ENCODE measurements around the gene PTPN13.

Gene PTPN13

DNA sequence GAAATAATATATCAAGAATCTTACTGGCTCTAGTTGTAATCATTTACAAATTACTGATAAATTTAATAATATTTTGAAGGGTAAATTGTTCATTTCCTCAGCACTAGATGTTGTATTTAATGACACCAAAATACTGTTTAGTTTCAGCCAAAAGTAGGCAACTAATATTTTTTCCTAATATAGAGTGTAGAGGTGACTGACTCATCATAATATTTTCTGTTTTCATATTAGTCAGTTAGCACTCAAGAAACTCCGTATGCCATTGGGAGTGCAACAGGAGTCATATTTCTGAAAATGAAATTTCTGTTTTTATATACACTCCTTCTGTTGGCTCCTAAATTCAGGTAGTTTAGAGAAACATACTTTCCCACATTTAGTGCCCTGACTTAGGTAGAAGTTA, 36.6 kb upstream of the PTPN13 start:
- no peaks in the 10 kb centered on the region for H4K20me1 ChIP-seq (ENCODE audit: insufficient read depth, low read length)
- H3K9me3 ChIP-seq (ENCODE audit: insufficient read depth, low read length, severe bottlenecking) = no peaks in the 10 kb centered on the region
- no peak overlapping the region for H3K4me3 ChIP-seq (ENCODE audit: low read depth in 1 of 2, low read length in 2 of 2)
- no peak overlapping the region for H3K9ac ChIP-seq (ENCODE audit: low read depth, low read length)
- no peaks in the 10 kb centered on the region for H3K4me1 ChIP-seq (ENCODE audit: insufficient read depth, low read length)
- no peak overlapping the region for H3K4me2 ChIP-seq (ENCODE audit: insufficient read depth, low read length)
- H3K36me3 ChIP-seq (ENCODE audit: insufficient read depth, low read length) = no peaks in the 10 kb centered on the region
- no peak for ATAC-seq (ENCODE audit: insufficient read depth, low read depth)
- no peak for DNase-seq
- no peak overlapping the region for H2AFZ ChIP-seq (ENCODE audit: low read depth, low read length)
- TF ChIP-seq EZH2 (IDR thresholded peaks at IDR 0.05; ENCODE audit: borderline replicate concordance, low read depth, low read length, severe bottlenecking) = no peak
- TF ChIP-seq, protein P1, sequence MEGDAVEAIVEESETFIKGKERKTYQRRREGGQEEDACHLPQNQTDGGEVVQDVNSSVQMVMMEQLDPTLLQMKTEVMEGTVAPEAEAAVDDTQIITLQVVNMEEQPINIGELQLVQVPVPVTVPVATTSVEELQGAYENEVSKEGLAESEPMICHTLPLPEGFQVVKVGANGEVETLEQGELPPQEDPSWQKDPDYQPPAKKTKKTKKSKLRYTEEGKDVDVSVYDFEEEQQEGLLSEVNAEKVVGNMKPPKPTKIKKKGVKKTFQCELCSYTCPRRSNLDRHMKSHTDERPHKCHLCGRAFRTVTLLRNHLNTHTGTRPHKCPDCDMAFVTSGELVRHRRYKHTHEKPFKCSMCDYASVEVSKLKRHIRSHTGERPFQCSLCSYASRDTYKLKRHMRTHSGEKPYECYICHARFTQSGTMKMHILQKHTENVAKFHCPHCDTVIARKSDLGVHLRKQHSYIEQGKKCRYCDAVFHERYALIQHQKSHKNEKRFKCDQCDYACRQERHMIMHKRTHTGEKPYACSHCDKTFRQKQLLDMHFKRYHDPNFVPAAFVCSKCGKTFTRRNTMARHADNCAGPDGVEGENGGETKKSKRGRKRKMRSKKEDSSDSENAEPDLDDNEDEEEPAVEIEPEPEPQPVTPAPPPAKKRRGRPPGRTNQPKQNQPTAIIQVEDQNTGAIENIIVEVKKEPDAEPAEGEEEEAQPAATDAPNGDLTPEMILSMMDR (IDR thresholded peaks at IDR 0.05; ENCODE audit: borderline replicate concordance, extremely low read depth, low read length, poor library complexity, severe bottlenecking) = no peak
- no peak overlapping the region for H3K27ac ChIP-seq (ENCODE audit: low read length)
- H3K79me2 ChIP-seq (ENCODE audit: insufficient read depth, low read length) = no peaks in the 10 kb centered on the region
- H3K27me3 ChIP-seq (ENCODE audit: insufficient read depth, low read length, poor library complexity) = no peaks in the 10 kb centered on the region

DNA sequence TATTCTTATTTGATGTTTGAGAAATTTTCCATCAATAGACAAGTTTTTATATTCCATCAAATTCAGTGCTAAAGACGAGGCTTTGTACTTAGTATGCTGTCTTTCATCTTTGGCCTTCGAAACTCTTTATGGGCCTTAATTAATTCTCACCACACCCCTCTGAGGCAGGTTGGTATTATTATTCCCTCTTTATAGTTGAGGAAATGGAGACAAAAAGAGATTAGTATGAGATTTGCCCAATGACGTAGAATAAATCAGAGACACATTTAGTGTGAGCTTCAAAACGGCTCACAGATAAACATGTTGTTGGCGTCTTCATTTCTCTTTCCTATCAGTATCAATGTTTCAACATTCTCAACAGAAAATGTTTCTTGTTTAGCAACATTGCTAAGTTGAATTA, 35.9 kb upstream of the PTPN13 start:
- no peaks in the 10 kb centered on the region for H3K36me3 ChIP-seq (ENCODE audit: insufficient read depth, low read length)
- no peak overlapping the region for H3K27ac ChIP-seq (ENCODE audit: low read length)
- no peaks in the 10 kb centered on the region for H3K9me3 ChIP-seq (ENCODE audit: insufficient read depth, low read length, severe bottlenecking)
- DNase-seq (no peak), ATAC-seq (ENCODE audit: insufficient read depth, low read depth) (no peak)
- no peak overlapping the region for H3K4me2 ChIP-seq (ENCODE audit: insufficient read depth, low read length)
- no peak overlapping the region for H2AFZ ChIP-seq (ENCODE audit: low read depth, low read length)
- no peaks in the 10 kb centered on the region for H4K20me1 ChIP-seq (ENCODE audit: insufficient read depth, low read length)
- TF ChIP-seq, protein P1 (IDR thresholded peaks at IDR 0.05; ENCODE audit: borderline replicate concordance, extremely low read depth, low read length, poor library complexity, severe bottlenecking) = no peak
- TF ChIP-seq EZH2 (IDR thresholded peaks at IDR 0.05; ENCODE audit: borderline replicate concordance, low read depth, low read length, severe bottlenecking) = no peak
- H3K9ac ChIP-seq (ENCODE audit: low read depth, low read length) = no peak overlapping the region
- no peaks in the 10 kb centered on the region for H3K27me3 ChIP-seq (ENCODE audit: insufficient read depth, low read length, poor library complexity)
- H3K4me3 ChIP-seq (ENCODE audit: low read depth in 1 of 2, low read length in 2 of 2) = no peak overlapping the region
- H3K79me2 ChIP-seq (ENCODE audit: insufficient read depth, low read length) = no peaks in the 10 kb centered on the region
- no peaks in the 10 kb centered on the region for H3K4me1 ChIP-seq (ENCODE audit: insufficient read depth, low read length)

- H3K4me3 ChIP-seq (ENCODE audit: low read depth in 1 of 2, low read length in 2 of 2) = no peak overlapping the region
- no peaks in the 10 kb centered on the region for H3K79me2 ChIP-seq (ENCODE audit: insufficient read depth, low read length)
- no peak overlapping the region for H2AFZ ChIP-seq (ENCODE audit: low read depth, low read length)
- no peak for ATAC-seq (ENCODE audit: insufficient read depth, low read depth)
- no peak overlapping the region for H3K4me2 ChIP-seq (ENCODE audit: insufficient read depth, low read length)
- no peak for TF ChIP-seq EZH2 (IDR thresholded peaks at IDR 0.05; ENCODE audit: borderline replicate concordance, low read depth, low read length, severe bottlenecking)
- TF ChIP-seq, protein P1 (IDR thresholded peaks at IDR 0.05; ENCODE audit: borderline replicate concordance, extremely low read depth, low read length, poor library complexity, severe bottlenecking) = no peak
- no peaks in the 10 kb centered on the region for H3K36me3 ChIP-seq (ENCODE audit: insufficient read depth, low read length)
- H3K27ac ChIP-seq (ENCODE audit: low read length) = no peak overlapping the region
- no peaks in the 10 kb centered on the region for H3K9me3 ChIP-seq (ENCODE audit: insufficient read depth, low read length, severe bottlenecking)
- H3K4me1 ChIP-seq (ENCODE audit: insufficient read depth, low read length) = no peaks in the 10 kb centered on the region
- no peak for DNase-seq
- H4K20me1 ChIP-seq (ENCODE audit: insufficient read depth, low read length) = no peaks in the 10 kb centered on the region
- H3K9ac ChIP-seq (ENCODE audit: low read depth, low read length) = no peak overlapping the region
- no peaks in the 10 kb centered on the region for H3K27me3 ChIP-seq (ENCODE audit: insufficient read depth, low read length, poor library complexity)
These were observed 35.3 kb upstream of the PTPN13 start for GRCh38 chr4:86558797-86559196.

- Histone ChIP-seq H3K4me3 (ENCODE audit: low read depth in 1 of 2, low read length in 2 of 2) (no peak overlapping the region), H3K79me2 (ENCODE audit: insufficient read depth, low read length) (no peaks in the 10 kb centered on the region), H2AFZ (ENCODE audit: low read depth, low read length) (no peak overlapping the region), H3K27ac (ENCODE audit: low read length) (no peak overlapping the region), H3K9ac (ENCODE audit: low read depth, low read length) (no peak overlapping the region), H4K20me1 (ENCODE audit: insufficient read depth, low read length) (no peaks in the 10 kb centered on the region), H3K9me3 (ENCODE audit: insufficient read depth, low read length, severe bottlenecking) (no peaks in the 10 kb centered on the region), H3K27me3 (ENCODE audit: insufficient read depth, low read length, poor library complexity) (no peaks in the 10 kb centered on the region), H3K36me3 (ENCODE audit: insufficient read depth, low read length) (no peaks in the 10 kb centered on the region), H3K4me2 (ENCODE audit: insufficient read depth, low read length) (no peak overlapping the region), H3K4me1 (ENCODE audit: insufficient read depth, low read length) (no peaks in the 10 kb centered on the region)
- ATAC-seq (ENCODE audit: insufficient read depth, low read depth) = no peak
- no peak for DNase-seq
- no peak for TF ChIP-seq EZH2 (IDR thresholded peaks at IDR 0.05; ENCODE audit: borderline replicate concordance, low read depth, low read length, severe bottlenecking)
- TF ChIP-seq, protein P1 (IDR thresholded peaks at IDR 0.05; ENCODE audit: borderline replicate concordance, extremely low read depth, low read length, poor library complexity, severe bottlenecking) = no peak
These were observed 33.7 kb upstream of the PTPN13 start for GRCh38 chr4:86560447-86560846.
